GM18861 (cell line): ENCODE results near the gene SUMF2.
"Not testable (repeated sequence)": the region's sequence is repeated elsewhere in the genome, so short reads cannot be mapped to it uniquely, and the experiment has no call there.

ENCODE experiments used
- ATAC-seq: cut with Tn5 transposase; IDR thresholded peaks from one replicate; pipeline ENCODE4 v1.9.1; 2021; ENCODE audit not compliant: unreplicated experiment

Gene SUMF2

DNA sequence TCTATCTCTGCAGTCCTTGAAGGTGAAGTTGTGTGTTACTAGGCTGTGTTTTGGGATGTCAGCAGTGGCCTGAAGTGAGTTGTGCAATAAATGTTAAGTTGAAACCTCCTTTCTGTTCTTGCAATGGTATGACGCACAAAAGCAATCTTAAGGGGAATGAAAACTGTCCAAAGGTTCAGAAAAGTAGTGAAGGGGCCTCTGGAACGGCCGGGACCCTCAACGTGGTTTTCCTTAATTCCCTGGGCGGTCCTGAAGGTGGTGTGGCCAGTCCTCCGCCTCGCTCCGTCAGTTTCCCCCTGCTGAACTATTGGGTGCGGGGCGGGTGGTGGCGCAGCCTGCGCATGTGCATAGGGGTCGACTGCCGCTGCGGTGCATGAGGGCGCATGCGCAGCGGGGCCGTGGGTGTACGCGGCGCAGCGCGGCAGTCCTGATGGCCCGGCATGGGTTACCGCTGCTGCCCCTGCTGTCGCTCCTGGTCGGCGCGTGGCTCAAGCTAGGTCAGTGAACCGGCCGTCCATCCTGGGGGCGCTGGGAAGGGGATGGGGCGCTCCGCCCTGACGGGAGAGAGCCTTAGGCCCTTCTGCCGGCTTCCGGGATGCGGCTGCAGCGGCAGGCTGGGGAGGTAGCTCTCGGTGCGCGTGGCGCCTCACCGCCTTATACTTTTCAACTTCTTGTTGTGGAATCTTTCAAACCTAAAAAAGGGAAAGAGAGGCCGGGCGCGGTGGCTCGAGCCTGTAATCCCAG lies at the start of gene SUMF2:
SUMF2 (plus strand) TSS at position 405 of the 744 bp plus-strand sequence; CDS start at position 431, 26 bp downstream.
- peak; percentile 90 for ATAC-seq

DNA sequence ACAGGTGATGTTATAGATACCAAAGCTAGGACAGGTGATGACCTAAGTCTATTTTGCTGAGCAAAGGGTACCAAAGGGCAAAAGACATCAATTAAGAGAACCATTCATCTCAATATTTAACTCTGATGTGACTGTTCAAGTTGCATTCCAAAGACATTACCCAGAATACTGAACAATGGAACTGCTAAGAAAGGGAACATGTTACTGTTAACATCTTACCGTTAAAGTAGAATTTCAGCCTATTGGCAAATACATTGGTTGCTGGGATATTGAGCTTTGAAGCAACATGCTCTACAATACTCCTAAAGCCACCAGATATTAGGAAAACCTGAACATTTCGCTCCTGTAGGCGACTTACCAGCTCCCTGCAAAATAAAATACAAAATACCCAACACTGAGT lies 47.1 kb upstream of the SUMF2 start:
- ATAC-seq: not testable (repeated sequence)

DNA sequence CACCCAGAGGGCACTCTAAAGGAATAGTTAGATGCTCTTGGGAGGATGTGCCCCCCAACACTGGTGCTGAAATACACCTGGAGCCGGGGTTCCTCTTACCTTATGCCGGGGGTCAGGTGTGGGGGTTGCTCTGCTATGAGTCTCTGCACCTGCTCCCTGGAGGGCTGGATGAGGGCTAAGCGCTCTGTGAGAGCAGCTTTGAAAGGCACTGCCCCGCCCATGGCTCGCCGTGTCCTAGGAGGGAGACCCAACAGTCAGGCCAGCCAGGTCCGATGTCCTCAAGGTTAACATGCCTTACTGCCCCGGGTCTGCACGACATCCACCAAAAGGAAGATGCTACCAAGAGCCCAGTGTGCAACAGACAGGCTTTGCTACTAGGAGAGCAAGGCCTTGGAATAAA lies 44.6 kb upstream of the SUMF2 start:
- ATAC-seq: no peak

DNA sequence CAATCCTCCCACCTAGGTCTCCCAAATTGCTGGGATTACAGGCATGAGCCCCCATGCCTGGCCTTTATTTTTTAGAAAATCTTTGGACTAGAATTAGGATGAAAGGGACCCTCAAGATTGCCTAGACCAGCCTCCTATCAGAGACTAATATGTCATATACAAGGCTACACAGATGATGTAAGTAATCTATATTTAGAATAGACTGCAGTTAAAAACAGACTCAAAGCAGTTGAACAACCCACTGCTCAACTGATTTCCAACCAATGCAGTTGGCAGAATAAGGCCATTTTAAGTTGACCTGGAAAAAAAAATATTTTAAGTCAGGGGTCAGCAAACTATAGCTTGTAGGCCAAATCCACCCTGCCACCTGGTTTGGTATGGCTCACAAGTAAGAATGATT lies 40.6 kb upstream of the SUMF2 start:
- ATAC-seq: no peak

DNA sequence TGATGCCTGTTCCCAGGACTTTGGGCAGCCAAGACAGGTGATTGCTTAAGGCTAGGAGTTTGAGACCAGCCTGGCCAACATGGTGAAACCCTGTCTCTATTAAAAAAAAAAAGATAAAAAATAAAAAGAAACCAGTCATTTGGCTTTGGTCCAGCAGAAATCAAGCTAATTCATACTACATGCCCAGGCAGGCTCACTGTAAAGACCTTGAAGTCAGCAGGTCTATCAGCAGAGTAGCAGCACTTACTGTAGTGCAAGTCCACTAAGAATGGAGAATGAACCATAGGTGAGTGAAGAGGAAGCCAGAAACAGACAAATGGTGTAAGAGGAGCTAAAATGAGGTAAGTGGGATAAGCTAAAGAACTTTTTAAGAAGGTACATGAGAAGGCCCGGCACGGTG lies 37.5 kb upstream of the SUMF2 start:
- no peak for ATAC-seq

DNA sequence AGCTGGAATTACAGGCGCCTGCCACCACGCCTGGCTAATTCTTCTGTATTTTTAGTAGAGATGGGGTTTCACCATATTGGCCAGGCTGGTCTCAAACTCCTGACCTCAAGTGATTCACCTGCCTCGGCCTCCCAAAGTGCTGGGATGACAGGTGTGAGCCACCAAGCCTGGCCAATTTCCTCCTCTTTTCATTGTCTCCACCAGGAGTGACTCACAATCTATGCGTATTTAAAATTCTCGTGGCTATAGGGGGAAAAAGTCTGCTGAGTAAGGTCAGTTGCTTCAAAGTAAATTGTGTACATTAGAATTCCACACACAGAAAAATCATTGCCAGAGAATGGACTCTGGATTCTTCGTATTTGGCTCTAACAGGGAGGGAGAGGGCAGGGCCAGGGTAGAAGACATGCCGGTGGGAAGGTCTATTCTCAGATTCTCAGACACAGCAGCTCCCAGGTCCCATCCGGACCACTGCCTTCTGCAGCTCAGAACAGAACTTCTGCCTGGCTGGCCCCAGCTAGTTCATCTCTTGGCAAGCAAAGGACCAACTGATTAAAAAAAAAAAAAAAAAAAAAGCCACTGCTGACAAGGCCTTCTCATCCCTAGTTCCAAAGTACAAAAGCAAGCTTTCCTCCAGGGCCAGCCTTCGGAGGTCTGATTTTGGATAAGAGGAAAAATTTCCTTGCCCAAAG lies 35.0 kb upstream of the SUMF2 start:
- no peak for ATAC-seq

DNA sequence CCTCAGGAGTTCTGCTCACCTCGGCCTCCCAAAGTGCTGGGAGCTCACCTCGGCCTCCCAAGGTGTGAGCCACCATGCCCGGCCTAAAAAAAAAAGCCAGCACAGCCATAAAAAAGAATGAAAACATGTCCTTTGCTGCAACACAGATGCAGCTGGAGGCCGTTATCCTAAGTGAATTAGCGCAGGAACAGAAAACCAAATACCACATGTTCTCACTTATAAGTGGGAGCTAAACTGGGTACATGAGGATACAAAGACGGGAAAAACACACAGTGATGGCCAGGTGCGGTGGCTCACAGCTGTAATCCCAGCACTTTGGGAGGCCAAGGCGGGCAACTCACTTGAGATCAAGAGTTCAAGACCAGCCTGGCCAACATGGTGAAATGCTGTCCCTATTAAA lies 33.7 kb upstream of the SUMF2 start:
- ATAC-seq: no peak

DNA sequence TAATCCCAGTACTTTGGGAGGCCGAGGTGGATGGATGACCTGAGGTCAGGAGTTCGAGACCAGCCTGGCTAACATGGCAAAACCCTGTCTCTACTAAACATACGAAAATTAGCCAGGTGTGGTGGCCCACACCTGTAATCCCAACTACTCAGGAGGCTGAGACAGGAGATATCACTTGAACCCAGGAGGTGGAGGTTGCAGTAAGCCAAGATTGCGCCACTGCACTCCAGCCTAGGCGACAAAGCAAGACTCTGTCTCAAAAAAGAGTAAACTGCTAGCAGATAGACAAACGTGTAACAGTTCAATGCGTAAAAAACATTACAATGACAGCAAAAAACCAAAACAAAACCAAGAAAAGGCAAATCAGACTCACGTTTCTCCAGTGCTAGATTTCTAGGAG lies 32.5 kb upstream of the SUMF2 start:
- ATAC-seq: not testable (repeated sequence)

DNA sequence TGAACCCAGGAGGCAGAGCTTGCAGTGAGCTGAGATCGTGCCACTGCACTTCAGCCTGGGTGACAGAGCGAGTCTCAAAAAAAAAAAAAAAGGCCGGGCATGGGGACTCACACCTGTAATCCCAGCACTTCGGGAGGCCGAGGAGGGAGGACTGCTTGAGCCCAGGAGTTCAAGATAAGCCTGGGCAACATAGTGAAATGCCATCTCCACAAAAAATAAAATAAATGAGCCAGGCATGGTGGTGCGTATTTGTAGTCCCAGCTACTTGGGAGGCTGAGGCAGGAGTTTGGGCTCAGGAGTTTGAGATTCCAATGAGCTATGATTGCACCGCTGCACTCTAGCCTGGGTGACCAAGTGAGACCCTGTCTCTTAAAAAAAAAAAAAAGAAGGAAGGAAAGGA lies 31.5 kb upstream of the SUMF2 start:
- not testable (repeated sequence) for ATAC-seq

DNA sequence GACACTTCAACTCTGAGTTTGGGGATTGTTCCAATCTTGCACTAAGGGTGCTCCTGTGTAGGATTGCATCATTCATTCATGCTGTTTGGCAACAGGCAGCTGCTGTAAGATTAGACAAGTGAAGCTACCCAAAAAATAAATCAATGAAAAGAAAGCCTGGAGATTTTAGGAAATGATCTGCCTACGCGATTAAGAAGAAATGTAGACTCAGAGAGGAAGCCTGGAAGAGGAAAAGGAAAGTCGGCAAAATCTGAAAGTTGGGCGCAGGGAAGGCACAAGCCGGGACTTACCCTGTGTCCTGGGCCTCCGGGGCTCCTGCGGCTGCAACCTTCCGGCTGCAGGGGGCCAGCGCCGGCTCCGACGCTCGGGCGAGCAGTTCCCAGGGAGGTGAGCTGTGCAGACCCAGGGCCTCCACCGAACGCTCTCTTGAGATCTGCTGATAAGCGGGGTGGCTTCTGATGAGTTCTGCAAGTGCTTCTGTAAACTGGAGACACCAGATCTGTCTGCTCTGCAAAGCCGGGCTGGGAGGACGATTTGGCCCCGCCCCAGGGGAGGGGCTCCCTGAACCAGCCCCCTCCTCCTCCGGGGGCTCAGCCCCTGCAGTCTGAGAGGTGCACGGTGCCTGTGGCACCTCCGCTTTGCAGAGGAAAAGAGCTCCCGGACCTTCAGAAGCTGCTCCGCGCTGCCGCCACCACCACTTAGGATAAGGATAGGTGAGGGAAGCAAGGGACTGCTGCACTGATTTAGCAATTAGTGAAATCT lies 30.2 kb upstream of the SUMF2 start:
- ATAC-seq: peak; percentile 94

DNA sequence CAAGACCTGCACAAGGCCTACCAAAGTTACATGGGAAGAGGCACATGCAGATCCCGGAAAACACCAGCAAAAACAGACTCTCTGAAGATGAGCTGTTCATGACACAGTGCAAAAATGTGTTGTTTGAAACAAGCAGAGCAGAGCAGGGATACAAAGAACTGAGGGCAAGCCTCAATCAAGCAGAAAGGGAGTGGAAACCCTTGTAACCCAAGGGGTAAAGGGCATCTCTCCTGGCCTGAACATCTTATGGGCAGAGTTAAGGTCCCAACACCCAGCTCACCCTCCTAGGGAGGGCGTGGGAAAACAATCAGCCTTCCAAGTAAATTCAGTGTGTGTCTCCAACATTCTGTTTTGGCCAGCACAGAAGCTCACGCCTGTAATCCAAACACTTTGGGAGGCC lies 23.4 kb upstream of the SUMF2 start:
- no peak for ATAC-seq

DNA sequence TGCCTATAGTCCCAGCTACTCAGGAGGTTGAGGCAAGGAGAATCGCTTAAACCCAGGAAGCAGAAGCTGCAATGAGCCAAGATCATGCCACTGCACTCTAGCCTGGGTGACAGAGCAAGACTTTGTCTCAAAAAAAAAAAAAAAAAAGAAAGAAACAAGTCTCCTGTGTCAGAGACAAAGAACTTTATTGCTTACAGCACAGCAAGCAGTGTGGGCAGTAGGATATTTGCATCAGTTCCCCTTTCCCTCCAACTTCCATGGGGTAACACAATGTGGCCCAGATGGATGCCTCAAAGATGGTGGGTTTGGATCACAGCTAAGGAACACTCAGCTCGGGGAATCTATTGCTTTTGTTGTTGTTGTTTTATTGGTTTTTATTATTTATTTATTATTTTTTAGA lies 18.3 kb upstream of the SUMF2 start:
- ATAC-seq: not testable (repeated sequence)

DNA sequence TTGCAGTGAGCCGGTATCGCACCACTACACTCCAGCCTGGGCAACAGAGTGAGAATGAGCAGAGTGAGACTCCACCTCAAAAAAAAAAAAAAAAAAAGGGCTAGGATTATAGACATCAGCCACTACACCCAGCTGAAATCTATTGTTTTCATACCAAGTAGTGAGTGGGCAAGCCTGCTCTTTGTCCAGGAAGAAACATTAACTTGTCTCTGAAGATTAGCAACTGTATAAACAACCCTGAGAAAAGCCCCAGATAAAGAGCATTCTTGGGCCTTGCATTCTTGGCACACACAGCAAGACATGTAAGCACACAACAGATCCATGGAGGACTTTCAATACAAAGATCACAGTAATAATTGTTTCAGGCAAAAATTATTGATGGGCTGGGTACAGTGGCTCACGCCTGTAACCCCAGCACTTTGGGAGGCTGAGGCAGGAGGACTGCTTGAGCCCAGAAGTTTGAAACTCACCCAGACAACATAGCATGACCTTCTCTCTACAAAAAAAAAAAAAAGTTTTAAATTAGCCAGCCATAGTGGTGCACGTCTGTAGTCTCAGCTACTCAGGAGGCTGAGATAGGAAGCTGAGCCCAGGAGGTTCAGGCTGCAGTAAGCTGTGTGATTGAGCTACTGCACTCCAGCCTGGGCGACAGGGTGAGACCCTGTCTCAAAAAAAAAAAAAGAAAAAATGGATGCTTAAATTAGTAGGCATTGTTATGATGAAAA lies 17.2 kb upstream of the SUMF2 start:
- no peak for ATAC-seq

DNA sequence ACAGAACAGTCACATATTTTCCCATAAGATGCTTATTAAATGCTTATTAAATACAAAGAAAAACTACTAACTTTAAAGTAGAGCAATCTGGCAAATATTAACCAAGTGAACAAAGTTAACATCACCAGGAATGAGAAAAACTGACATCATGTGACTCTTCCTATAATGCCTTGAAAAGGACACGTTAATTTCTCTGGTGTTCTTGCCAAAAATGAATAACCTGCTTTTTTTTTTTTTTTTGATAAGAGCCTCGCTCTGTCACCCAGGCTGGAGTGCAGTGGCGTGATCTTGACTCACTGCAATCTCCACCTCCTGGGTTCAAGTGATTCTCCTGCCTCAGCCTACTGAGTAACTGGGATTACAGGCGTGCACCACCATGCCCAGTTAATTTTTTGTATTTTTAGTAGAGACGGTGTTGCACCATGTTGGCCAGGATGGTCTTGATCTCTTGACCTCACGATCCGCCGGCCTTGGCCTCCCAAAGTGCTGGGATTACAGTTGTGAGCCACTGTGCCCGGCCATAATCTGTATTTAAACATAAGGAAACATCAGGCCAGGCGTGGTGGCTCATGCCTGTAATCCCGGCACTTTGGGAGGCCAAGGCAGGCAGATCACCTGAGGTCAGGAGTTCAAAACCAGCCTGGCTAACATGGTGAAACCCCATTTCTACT lies 16.5 kb upstream of the SUMF2 start:
- not testable (repeated sequence) for ATAC-seq

DNA sequence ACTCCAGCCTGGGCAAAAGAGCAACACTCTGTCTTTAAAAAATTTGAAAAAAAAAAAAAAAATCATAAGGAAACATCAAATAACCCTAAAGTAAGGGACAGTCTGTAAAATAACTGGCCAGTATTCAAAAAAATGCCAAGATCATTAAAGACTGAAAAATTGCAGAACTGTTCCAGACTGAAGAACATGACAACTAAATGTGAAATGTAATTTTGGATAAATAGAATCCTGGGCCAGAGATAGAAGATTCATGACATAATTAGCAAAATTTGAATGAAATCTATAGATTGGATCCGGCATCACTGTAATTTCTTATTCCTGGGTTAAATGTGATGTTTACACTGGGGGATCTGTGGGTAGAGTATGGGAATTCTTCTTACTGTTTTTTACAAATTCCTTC lies 15.8 kb upstream of the SUMF2 start:
- no peak for ATAC-seq

DNA sequence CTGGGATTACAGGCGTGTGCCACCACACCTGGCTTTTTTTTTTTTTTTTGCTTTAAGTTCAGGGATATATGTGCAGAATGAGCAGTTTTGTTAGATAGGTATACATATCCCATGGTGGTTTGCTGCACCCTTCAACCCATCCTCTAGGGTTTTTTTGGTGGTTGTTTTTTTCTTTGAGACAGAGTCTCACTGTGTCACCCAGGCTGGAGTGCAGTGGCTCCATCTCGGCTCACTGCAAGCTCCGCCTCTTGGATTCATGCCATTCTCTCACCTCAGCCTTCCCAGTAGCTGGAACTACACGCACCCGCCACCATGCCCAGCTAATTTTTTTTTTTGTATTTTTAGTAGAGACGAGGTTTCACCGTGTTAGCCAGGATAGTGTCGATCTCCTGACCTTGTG lies 15.3 kb upstream of the SUMF2 start:
- ATAC-seq: not testable (repeated sequence)

DNA sequence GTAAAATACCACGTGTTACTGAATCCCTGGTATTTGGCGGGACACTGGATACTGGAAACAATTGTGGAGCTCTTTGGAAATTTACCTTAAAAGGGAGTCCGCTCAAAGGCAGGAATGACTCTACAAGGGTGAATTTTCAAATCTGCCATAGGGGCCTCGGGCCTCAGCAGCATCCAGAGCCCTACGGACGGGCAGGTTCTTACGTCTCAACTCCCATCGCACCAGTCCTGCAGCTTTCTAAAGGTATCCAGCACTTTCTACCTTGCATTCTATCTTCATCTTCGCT lies 13.1 kb upstream of the SUMF2 start:
- no peak for ATAC-seq

DNA sequence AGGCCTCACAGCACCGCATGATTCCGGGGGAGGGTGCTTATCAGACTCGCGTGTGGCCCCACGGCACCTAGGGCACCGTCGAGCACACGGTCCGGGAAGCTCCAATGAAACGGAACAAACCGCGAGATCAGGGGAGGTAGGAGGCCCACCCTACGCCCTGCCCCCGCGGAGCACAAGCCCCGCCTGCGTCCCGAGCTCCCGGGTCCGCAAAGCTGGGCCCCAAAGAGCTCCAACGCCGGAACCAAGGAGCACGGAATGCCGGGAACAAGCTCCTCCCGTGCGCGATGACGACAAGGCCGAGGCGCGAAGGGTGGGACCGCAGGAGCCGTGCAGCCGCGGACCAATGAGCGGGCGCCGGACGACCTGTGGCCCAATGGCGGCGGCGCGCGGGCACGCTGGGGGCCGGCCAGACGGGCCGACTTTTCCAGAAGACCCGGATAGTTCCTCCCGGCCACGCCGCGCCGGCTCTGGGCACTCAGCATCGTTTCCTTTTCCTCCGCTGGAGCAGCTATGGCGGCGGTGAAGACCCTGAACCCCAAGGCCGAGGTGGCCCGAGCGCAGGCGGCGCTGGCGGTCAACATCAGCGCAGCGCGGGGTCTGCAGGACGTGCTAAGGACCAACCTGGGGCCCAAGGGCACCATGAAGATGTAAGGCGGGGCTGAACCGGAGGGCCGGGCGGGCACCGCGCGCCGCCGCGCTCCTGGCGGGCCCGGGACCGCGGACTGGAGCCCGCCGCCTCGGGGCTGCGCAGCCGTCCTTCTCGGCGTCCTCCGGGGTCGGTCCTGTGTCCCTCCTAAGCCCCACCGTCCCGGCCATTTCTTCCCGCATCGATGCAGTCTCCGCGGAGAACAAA lies 12.5 kb upstream of the SUMF2 start, which contains the start of the genes CCT6A and PSPH:
CCT6A (plus strand) TSS at position 427 of the 853 bp plus-strand sequence; CDS start at position 511, 84 bp downstream.
PSPH (minus strand) TSS at position 106 of the 853 bp plus-strand sequence. CDS start 30,232 bp downstream, outside the sequence.
- ATAC-seq: peak; percentile 85

DNA sequence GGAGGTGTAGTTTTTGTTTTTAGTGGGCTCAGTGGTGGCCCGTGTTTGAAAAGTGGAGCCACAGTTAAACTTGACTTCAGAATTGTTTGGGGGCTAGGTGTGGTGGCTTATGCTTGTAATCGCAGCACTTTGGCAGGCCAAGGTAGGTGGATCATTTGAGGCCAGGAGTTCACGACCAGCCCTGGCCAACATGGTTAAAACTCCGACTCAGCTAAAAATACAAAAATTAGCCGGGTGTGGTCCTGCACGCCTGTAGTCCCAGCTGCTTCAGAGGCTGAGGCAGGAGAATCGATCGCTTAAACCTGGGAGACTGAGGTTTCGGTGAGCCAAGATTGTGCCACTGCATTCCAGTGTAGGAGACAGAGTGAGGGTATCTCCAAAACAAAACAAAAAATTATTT lies 10.7 kb upstream of the SUMF2 start:
- no peak for ATAC-seq

DNA sequence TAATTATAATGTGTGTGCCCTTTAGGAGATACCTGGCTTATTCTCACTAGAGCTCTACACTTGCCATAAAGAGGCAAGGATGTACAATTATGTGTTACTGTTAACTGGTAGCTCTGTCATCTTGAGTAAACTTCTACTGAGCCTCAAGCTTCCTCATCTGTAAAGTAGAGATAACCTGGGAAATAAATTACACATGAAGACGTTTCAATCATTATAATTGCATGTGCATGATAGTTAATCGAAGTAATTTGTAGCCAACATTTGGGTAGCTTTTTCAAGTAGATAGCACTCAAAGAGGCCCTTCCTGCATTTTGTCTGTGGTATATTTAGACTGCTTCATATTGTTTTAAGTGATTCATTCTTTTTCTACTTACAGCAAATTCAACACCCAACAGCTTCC lies 10.1 kb upstream of the SUMF2 start:
- ATAC-seq: no peak
